Stimulated activated CD4-positive, alpha-beta T cell treated with anti-CD3 and anti-CD28 coated beads, Interleukin-15, amount 100 ng/mL, for 24 hours (primary cell): Measurements from ENCODE around the gene ADRB2.
"Not testable (repeated sequence)": the region's sequence is repeated elsewhere in the genome, so short reads cannot be mapped to it uniquely, and the experiment has no call there.

Experiments used
- DNase-seq: peaks from one replicate; pipeline ENCODE4 v3.0.0-alpha.2; 2020

The ADRB2 gene

GRCh38 chr5:148856424-148856823, 30.0 kb downstream of the ADRB2 start:
- no peak for DNase-seq

- DNase-seq: no peak
Measured at GRCh38 chr5:148857474-148857873, 31.1 kb downstream of the ADRB2 start.

DNA sequence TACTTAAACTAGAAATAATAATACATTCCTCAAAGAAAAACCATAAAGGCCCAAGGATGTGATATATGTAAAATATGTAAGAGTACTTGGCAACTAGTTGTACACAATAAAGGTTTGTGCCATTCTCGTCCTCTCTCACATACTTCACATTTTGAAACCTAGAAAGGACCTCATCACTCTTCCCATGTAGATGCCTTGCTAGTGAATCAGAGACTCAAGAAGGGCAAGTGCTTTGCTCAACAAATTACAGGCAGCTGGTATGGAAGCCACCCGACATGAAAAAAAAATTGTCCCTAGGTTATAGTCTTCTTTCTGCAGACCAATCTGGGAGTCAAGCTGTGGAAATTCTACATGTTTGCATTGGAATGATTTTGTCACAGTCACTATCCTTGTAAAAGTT, 31.7 kb downstream of the ADRB2 start:
- DNase-seq: no peak

- DNase-seq: no peak
Measured at GRCh38 chr5:148858547-148858946, 32.1 kb downstream of the ADRB2 start.

DNA sequence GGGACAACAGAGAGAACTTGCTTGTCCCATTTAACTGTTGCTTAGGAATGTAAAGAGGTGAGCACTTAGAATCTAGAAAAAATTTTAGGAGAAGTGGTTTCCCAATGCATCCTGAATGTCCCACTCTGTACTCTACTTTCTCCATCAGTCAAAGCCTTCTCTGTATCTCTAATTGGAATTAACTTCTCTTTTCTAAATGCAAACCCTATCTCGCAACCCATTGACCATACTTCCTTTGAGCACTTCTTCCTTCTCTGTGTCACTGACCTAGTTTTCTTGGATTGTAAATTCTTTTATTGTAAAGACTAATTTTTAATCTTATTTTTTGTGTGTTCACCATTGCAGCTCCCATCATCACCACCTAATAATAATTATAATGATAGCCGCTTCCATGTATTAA, 33.3 kb downstream of the ADRB2 start:
- DNase-seq: no peak

GRCh38 chr5:148860599-148860998, 34.2 kb downstream of the ADRB2 start:
- no peak for DNase-seq

- no peak for DNase-seq
Measured at GRCh38 chr5:148861088-148861487, 34.7 kb downstream of the ADRB2 start.

GRCh38 chr5:148861696-148862095, 35.3 kb downstream of the ADRB2 start:
- no peak for DNase-seq

DNA sequence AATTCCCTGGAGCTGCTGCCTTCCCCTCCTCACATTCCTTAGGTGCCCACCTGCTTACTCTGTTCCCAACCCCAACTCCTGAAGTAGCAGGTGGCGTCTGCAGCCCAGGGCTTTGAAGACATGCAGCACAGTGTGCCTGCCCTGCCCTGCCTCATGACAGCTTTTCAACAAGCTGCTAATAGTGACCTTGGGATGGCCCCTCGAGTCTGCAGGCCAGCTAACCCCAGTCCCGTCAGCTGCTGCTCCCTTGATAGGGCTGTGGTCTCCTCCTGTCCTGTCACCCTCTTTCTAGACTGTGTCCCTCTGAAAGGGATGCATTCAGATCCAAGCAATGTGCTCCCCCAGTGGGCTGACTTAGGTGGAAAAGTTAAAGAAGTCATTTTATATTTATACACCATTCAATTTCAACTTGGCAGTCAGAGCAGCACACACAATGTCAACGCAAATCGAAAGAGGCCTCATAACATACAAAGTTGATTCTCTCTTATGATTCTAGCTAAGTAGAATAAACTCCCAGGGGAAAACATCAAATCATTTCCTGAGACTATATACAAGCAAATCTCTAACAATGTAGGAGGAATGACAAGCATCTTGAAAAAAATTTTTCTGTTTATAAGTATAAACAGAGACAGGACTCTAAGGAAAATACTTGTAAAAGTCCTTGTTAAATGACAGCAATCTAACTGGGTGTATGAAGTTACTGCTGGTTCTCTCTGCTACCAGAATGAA, 37.9 kb downstream of the ADRB2 start:
- no peak for DNase-seq

DNA sequence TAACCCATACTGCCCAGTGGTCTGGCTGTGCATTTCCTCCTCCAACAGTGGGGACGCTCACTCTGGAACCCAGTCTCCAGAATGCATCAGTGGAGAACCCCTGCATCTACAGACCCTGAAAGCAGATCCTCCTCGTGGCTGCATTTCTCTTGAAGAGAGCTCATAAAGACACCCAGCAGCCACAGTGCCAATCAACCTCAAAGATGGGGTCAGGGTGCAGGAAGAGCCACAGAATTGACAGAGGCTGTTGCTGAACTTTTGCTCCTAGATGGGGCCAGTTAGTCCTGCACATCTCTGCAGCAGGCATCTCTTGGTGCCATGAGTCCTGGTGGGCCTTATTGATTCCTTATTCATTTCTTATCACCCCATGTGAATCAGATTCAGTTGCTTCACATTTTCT, 39.6 kb downstream of the ADRB2 start:
- no peak for DNase-seq

- DNase-seq: no peak
Measured at GRCh38 chr5:148873120-148873519, 46.7 kb downstream of the ADRB2 start.

DNA sequence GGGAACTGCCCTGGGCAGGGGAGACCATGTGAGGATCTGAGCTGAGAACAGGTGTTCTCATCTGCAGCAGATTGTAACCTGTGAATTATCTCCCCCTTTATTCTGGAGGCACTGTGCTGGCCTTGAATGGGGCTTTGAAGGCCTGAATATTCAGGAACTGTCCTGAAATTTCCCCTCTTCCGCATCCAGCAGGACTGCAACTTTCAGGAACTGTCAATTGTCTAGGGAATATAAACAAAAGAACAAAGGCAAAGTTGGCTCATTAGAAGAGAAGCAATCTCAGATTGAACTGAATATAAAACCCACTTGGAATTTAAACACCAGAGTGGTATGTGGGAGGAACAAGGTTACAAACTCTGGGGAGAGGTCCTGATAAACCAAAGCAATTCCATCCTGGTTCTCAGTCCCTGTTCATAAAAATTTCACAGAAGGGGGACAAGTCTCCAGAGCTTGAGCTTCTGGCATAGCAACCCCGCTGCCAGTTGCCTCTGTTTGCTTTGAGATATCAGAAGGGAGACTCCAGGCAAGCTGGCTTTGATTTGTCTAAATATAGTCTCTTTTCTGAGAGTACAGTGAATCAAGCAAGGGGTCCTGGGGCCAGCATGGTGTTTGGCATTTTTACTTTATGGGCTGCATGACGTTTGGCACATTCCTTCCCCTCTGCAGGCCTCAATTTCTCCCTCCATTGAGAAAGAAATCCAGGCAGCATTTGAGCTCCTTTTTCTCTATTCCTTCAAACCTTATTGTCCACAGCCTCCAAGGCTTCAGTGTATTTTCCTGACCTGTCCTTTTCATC, 47.5 kb downstream of the ADRB2 start:
- DNase-seq: no peak

- DNase-seq: no peak
Measured at GRCh38 chr5:148875205-148875875, 48.9 kb downstream of the ADRB2 start.

DNA sequence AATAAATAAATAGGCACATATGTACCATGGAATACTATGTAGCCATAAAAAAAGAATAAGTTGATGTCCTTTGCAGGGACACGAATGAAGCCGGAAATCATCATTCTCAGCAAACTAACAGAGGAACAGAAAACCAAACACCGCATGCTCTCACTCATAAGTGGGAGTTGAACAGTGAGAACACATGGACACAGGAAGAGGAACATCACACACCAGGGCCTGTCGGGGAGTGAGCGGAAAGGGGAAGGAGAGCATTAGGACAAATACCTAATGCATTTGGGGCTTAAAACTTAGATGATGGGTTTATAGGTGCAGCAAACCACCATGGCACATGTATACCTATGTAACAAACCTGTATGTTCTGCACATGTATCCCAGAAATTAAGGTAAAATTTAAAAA, 51.0 kb downstream of the ADRB2 start:
- DNase-seq: not testable (repeated sequence)
